Left ventricle myocardium inferior (tissue), 1 donor: ENCODE data around the gene DHRSX. TPM values are rescaled to one million over a fixed set of nuclear protein-coding genes. Genes with fewer than 3 reads are reported as not detected.

ENCODE experiments used
- DNase-seq: peaks from one replicate; pipeline ENCODE4 v3.0.0-alpha.2; 2020
- H3K27ac ChIP-seq: fragments of 200-600 bp; replicated peaks from 2 replicates; pipeline ENCODE4 v1.8.0; 2021
- H3K27me3 ChIP-seq: fragments of 200-600 bp; 2 replicates; pipeline ENCODE4 v1.8.0; 2021; ENCODE audit warnings: low read depth
- H3K36me3 ChIP-seq: fragments of 200-600 bp; 2 replicates; pipeline ENCODE4 v1.8.0; 2021
- H3K4me1 ChIP-seq: fragments of 200-600 bp; 2 replicates; pipeline ENCODE4 v1.8.0; 2021
- H3K4me3 ChIP-seq: fragments of 200-600 bp; 2 replicates; pipeline ENCODE4 v1.8.0; 2021; ENCODE audit warnings: mild to moderate bottlenecking, moderate library complexity
- H3K9me3 ChIP-seq: fragments of 200-600 bp; replicated peaks from 2 replicates; pipeline ENCODE4 v1.8.0; 2021
- intact Hi-C: fragments of 100-400 bp; cut with micrococcal nuclease; formaldehyde crosslinking; loops from one replicate; pipeline ENCODE4 v1.11.0; 2022
- total RNA-seq: library from RNA; stranded (reverse); fragmentation: NEBNext Ultra II Directional; extraction: Animal tissue kit (Norgen Biotek cat#: 25700); gene quantifications from one replicate; pipeline ENCODE4 v1.2.1, GENCODE V29; 2021
- TF ChIP-seq, protein P1 (sequence below): fragments of 200-600 bp; IDR thresholded peaks from 2 replicates; pipeline ENCODE4 v1.8.0; 2021; ENCODE audit warnings: antibody characterized with exemption, mild to moderate bottlenecking, borderline replicate concordance
- donor health status: DM: no; HTN: yes; CAD: no; lungs with severe emphysema.

The DHRSX gene
- total RNA-seq, 1 donor from 2014 or later, result 35.3 TPM

DNA sequence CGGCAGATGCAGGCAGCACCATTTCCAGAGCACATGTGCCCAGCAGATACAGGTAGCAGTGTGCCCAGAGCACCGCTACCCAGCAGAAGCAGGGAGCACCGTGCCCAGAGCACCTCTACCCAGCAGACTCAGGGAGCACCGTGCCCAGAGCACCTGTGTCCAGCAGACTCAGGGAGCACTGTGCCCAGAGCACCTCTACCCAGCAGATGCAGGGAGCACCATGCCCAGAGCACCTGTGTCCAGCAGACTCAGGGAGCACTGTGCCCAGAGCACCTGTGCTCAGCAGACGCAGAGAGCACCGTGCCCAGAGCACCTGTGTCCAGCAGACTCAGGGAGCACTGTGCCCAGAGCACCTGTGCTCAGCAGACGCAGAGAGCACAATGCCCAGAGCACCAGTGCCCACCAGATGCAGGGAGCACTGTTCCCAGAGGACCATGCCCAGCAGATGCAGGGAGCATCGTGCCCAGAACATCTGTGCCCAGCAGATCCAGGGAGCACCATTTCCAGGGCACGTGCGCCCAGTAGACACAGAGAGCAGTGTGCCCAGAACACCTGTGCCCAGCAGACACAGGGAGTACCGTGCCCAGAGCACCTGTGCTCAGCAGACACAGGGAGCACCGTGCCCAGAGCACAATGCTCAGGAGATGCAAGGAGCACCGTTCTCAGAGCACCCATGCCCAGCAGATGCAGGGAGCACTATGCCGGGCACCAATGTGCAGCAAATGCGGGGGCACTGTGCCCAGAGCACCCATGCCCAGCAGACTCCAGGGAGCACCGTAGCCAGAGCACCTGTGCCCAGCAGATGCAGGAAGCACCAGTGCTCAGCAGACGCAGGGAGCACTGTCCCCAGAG lies 236.4 kb downstream of the DHRSX start:
- peaks cover 28% of the 10 kb centered on the region for H3K36me3 ChIP-seq
- intact Hi-C loops, result no loop called here
- H3K27ac ChIP-seq, result no peak overlapping the region
- no peak for DNase-seq
- H3K27me3 ChIP-seq, result no peaks in the 10 kb centered on the region
- no peaks in the 10 kb centered on the region for H3K9me3 ChIP-seq
- TF ChIP-seq, protein P1, sequence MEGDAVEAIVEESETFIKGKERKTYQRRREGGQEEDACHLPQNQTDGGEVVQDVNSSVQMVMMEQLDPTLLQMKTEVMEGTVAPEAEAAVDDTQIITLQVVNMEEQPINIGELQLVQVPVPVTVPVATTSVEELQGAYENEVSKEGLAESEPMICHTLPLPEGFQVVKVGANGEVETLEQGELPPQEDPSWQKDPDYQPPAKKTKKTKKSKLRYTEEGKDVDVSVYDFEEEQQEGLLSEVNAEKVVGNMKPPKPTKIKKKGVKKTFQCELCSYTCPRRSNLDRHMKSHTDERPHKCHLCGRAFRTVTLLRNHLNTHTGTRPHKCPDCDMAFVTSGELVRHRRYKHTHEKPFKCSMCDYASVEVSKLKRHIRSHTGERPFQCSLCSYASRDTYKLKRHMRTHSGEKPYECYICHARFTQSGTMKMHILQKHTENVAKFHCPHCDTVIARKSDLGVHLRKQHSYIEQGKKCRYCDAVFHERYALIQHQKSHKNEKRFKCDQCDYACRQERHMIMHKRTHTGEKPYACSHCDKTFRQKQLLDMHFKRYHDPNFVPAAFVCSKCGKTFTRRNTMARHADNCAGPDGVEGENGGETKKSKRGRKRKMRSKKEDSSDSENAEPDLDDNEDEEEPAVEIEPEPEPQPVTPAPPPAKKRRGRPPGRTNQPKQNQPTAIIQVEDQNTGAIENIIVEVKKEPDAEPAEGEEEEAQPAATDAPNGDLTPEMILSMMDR, result no peak
- H3K4me3 ChIP-seq, result no peak overlapping the region
- H3K4me1 ChIP-seq, result peaks cover 11% of the 10 kb centered on the region

DNA sequence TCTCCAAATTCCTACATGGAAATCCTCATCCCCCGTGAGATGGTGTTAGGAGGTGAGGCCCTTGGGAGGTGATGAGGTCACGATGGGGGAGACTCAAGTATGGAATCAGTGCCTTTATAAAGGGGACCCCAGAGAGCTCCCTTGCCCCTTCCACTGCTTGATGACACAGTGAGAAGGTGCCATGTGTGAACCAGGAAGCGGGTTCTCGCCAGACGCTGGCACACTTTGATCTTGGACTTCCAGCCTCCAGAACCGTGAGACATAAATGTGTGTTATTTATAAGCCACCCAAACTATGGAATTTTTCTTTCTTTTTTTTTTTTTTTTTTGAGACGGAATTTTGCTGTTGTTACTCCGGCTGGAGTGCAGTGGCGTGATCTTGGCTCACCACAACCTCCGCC lies 237.6 kb downstream of the DHRSX start:
- Histone ChIP-seq H3K9me3 (no peaks in the 10 kb centered on the region), H3K27ac (no peak overlapping the region), H3K4me3 (no peak overlapping the region), H3K36me3 (peaks cover 28% of the 10 kb centered on the region), H3K27me3 (no peaks in the 10 kb centered on the region), H3K4me1 (peaks cover 11% of the 10 kb centered on the region)
- DNase-seq, result no peak
- TF ChIP-seq, protein P1, result no peak
- intact Hi-C loops, result no loop called here

DNA sequence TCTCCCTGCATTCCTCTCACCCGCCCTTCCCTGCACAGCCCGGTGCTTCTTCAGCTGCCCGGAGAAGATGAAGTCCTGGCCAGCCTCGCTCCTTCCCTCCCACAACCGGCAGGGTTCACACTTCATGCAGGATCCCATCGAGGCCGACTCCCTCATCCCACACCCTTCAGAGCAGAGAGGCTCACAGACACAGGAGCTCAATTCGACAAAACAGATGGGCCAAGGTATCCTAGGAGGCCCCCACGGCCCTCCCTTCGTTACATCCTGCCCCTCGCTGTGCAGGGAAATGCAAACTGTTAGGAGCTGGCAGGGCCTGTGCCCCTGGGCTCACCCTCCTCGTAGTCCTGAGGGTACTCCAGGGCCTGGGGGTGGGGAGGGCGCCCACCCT lies 238.1 kb downstream of the DHRSX start:
- intact Hi-C loops, result no loop called here
- no peak overlapping the region for H3K4me3 ChIP-seq
- no peak for DNase-seq
- peaks cover 11% of the 10 kb centered on the region for H3K4me1 ChIP-seq
- TF ChIP-seq, protein P1, result no peak
- no peaks in the 10 kb centered on the region for H3K27me3 ChIP-seq
- no peak overlapping the region for H3K27ac ChIP-seq
- no peaks in the 10 kb centered on the region for H3K9me3 ChIP-seq
- H3K36me3 ChIP-seq, result peaks cover 28% of the 10 kb centered on the region

- H3K36me3 ChIP-seq, result peaks cover 28% of the 10 kb centered on the region
- no peak overlapping the region for H3K27ac ChIP-seq
- no peak for DNase-seq
- H3K9me3 ChIP-seq, result no peaks in the 10 kb centered on the region
- H3K4me1 ChIP-seq, result peaks cover 11% of the 10 kb centered on the region
- TF ChIP-seq, protein P1, result no peak
- H3K4me3 ChIP-seq, result no peak overlapping the region
- intact Hi-C loops, result no loop called here
- no peaks in the 10 kb centered on the region for H3K27me3 ChIP-seq
Measured at GRCh38 chrX:2261831-2262667, 238.7 kb downstream of the DHRSX start.

DNA sequence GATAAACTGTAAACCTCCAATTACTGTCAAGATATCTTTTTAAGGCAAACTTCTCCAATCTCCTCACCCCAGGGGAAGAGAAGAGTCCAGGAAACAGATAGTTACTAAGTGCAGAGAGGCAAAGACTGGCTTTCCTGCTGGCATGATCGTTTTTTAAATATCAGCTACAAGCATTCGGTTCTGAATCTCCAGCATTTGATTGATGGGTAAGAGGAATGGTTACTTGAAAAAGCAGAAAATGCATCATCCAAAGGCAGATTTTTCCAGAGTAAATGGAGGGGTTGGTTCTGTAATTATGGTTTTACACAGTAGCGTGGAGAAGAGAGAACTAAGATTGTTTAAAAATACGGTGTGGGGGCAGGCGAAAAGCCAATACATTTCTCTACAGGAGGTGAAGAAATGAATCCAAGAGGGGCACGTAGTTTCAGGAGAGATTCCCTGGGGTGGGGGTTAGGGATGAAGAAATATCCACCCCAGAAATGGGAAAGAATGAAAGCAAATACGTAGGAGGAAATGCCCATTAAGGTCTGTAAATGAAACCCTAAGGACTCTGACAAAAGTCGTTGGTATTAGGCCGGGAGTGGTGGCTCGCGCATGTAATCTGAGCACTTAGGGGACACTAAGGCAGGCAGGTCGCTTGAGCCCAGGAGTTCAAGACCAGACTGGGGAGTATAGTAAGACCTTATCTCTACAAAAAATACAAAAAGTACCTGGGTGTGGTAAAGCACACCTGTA lies 248.3 kb downstream of the DHRSX start:
- Histone ChIP-seq H3K9me3 (peaks cover 12% of the 10 kb centered on the region), H3K36me3 (peaks cover 6% of the 10 kb centered on the region)

More for the DNA sequence above, 248.3 kb downstream of the DHRSX start:
- no peaks in the 10 kb centered on the region for H3K4me1 ChIP-seq
- intact Hi-C loops, result no loop called here
- TF ChIP-seq, protein P1, result no peak
- H3K27ac ChIP-seq, result no peak overlapping the region
- H3K4me3 ChIP-seq, result no peak overlapping the region
- H3K27me3 ChIP-seq, result no peaks in the 10 kb centered on the region
- DNase-seq, result no peak
